OCI-LY7 (cell line): ENCODE data around the gene LRBA. TPM values are rescaled to one million over a fixed set of nuclear protein-coding genes. Genes with fewer than 3 reads are reported as not detected.

ENCODE experiments used
- BruUV-seq: library from RNA; stranded (reverse); fragments of 400-500 nt; replicated peaks from 2 replicates; lab custom pipeline; 2021; lab: Mats Ljungman, UMichigan
- CTCF ChIA-PET: fragments of 300-600 bp; sonication (Branson Sonifier 250); formaldehyde crosslinking; loops from one replicate; lab custom pipeline; 2022; ENCODE audit warnings: antibody characterized with exemption; ENCODE audit not compliant: unreplicated experiment; lab: Charles Lee
- POLR2A ChIA-PET: fragments of 300-600 bp; sonication (Branson Sonifier 250); formaldehyde crosslinking; loops from one replicate; lab custom pipeline; 2022; ENCODE audit warnings: antibody characterized with exemption; lab: Charles Lee
- DNase-seq: peaks from one replicate; pipeline ENCODE4 v3.0.0-alpha.2; 2015; ENCODE audit warnings: low spot score
- H2AFZ ChIP-seq: fragments of 200-600 bp; sonication (generic), shearing (Covaris generic); 2 replicates; pipeline ENCODE4 v1.6.1; 2014; ENCODE audit warnings: mild to moderate bottlenecking, antibody characterized with exemption, low read length, moderate library complexity
- H3K27ac ChIP-seq: fragments of 200-600 bp; sonication (generic); 2 replicates; pipeline ENCODE4 v1.5.1; 2014; ENCODE audit warnings: mixed run types, low read depth, mild to moderate bottlenecking, moderate library complexity, low read length, inconsistent platforms; ENCODE audit not compliant: poor library complexity, severe bottlenecking
- H3K36me3 ChIP-seq: fragments of 200-600 bp; sonication (generic); 2 replicates; pipeline ENCODE4 v1.6.1; 2014; ENCODE audit warnings: mild to moderate bottlenecking, antibody characterized with exemption, low read length, moderate library complexity, mixed read lengths; ENCODE audit not compliant: insufficient read depth
- H3K4me1 ChIP-seq: fragments of 200-600 bp; sonication (generic); 2 replicates; pipeline ENCODE4 v1.5.1; 2014; ENCODE audit warnings: mild to moderate bottlenecking, low read length; ENCODE audit not compliant: insufficient read depth, poor library complexity, severe bottlenecking
- H3K4me2 ChIP-seq: fragments of 200-600 bp; sonication (generic); 2 replicates; pipeline ENCODE4 v1.6.1; 2014; ENCODE audit warnings: mild to moderate bottlenecking, low read length
- H3K4me3 ChIP-seq: fragments of 200-600 bp; sonication (generic); 2 replicates; pipeline ENCODE4 v1.5.1; 2014; ENCODE audit warnings: mild to moderate bottlenecking, low read depth, low read length; ENCODE audit not compliant: poor library complexity, severe bottlenecking
- H3K79me2 ChIP-seq: fragments of 200-600 bp; sonication (generic); 2 replicates; pipeline ENCODE4 v1.6.1; 2016; ENCODE audit warnings: low read depth, mild to moderate bottlenecking, low read length, moderate library complexity, mixed read lengths; ENCODE audit not compliant: insufficient read depth
- H3K9me2 ChIP-seq: fragments of 200-600 bp; sonication (generic); 2 replicates; pipeline ENCODE4 v1.6.1; 2016; ENCODE audit warnings: mild to moderate bottlenecking, low read length, mixed read lengths; ENCODE audit not compliant: insufficient read depth
- H3K9me3 ChIP-seq: fragments of 200-600 bp; sonication (generic); 2 replicates; pipeline ENCODE4 v1.6.1; 2014; ENCODE audit warnings: mild to moderate bottlenecking, mixed run types, low read length, mixed read lengths
- H4K20me1 ChIP-seq: fragments of 200-600 bp; sonication (generic); 2 replicates; pipeline ENCODE4 v1.6.1; 2014; ENCODE audit warnings: mild to moderate bottlenecking, antibody characterized with exemption, low read length, moderate library complexity, mixed read lengths; ENCODE audit not compliant: insufficient read depth
- EZH2phosphoT487 ChIP-seq: fragments of 200-600 bp; sonication (generic); IDR thresholded peaks from 2 replicates; pipeline ENCODE4 v1.6.1; 2018; ENCODE audit warnings: low read depth, borderline replicate concordance, mild to moderate bottlenecking, mixed run types, antibody characterized with exemption, low read length, moderate library complexity, mixed read lengths
- intact Hi-C: fragments of 100-400 bp; cut with micrococcal nuclease; formaldehyde crosslinking; loops from one replicate; pipeline ENCODE4 v1.10.0; 2022; ENCODE audit not compliant: unreplicated experiment
- total RNA-seq, 2 experiments: library from RNA; depleted of rRNA in 1 of 2; stranded (reverse); fragments of >200 nt in 1 of 2; shearing (Covaris generic) in 1 of 2; gene quantifications; 2 replicates each; pipeline ENCODE4 v1.2.3, GENCODE V29; 2014 to 2022
- TF ChIP-seq, protein P1 (sequence below): fragments of 200-600 bp; sonication (generic); conservative IDR thresholded peaks from 2 replicates; pipeline ENCODE4 v1.5.1; 2014; ENCODE audit warnings: mild to moderate bottlenecking, antibody characterized with exemption, low read length, moderate library complexity, mixed read lengths

Gene LRBA
- total RNA-seq, 2 experiments from 2014 or later: 60.4 to 66.7 TPM

- no peak overlapping the region for H3K27ac ChIP-seq
- H2AFZ ChIP-seq: no peak overlapping the region
- no peaks in the 10 kb centered on the region for H4K20me1 ChIP-seq
- no peak for DNase-seq
- intact Hi-C loops: no loop called here
- no peaks in the 10 kb centered on the region for H3K79me2 ChIP-seq
- no peaks in the 10 kb centered on the region for H3K4me1 ChIP-seq
- CTCF ChIA-PET: no interaction called here
- no peak overlapping the region for H3K4me3 ChIP-seq
- TF ChIP-seq, protein P1, sequence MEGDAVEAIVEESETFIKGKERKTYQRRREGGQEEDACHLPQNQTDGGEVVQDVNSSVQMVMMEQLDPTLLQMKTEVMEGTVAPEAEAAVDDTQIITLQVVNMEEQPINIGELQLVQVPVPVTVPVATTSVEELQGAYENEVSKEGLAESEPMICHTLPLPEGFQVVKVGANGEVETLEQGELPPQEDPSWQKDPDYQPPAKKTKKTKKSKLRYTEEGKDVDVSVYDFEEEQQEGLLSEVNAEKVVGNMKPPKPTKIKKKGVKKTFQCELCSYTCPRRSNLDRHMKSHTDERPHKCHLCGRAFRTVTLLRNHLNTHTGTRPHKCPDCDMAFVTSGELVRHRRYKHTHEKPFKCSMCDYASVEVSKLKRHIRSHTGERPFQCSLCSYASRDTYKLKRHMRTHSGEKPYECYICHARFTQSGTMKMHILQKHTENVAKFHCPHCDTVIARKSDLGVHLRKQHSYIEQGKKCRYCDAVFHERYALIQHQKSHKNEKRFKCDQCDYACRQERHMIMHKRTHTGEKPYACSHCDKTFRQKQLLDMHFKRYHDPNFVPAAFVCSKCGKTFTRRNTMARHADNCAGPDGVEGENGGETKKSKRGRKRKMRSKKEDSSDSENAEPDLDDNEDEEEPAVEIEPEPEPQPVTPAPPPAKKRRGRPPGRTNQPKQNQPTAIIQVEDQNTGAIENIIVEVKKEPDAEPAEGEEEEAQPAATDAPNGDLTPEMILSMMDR: no peak
- TF ChIP-seq EZH2phosphoT487: no peak
- peaks cover 15% of the 10 kb centered on the region; the same call in 1 of the 2 replicates for H3K36me3 ChIP-seq
- no TSS peak for BruUV-seq
- H3K9me3 ChIP-seq: no peaks in the 10 kb centered on the region
- no peak overlapping the region for H3K4me2 ChIP-seq
- no peaks in the 10 kb centered on the region for H3K9me2 ChIP-seq
- POLR2A ChIA-PET: interaction anchor here (0.6 to 1.6 kb wide), 4 partner anchors 9 to 268 kb away, joined by 3 to 4 read pairs (median 4); no protein-coding TSS in a partner anchor
These were observed 423.2 kb downstream of the LRBA start for GRCh38 chr4:150591904-150592303.

GRCh38 chr4:150591406-150591805, 423.7 kb downstream of the LRBA start:
- CTCF ChIA-PET: no interaction called here
- no peak overlapping the region for H3K27ac ChIP-seq
- H3K36me3 ChIP-seq: peaks cover 15% of the 10 kb centered on the region; the same call in 1 of the 2 replicates
- H2AFZ ChIP-seq: no peak overlapping the region
- TF ChIP-seq, protein P1: no peak
- TF ChIP-seq EZH2phosphoT487: no peak
- H3K4me2 ChIP-seq: no peak overlapping the region
- intact Hi-C loops: no loop called here
- no TSS peak for BruUV-seq
- H3K9me3 ChIP-seq: no peaks in the 10 kb centered on the region
- H4K20me1 ChIP-seq: no peaks in the 10 kb centered on the region
- POLR2A ChIA-PET: interaction anchor here (0.6 to 1.6 kb wide), 3 partner anchors 9 to 12 kb away, joined by 3 to 4 read pairs (median 4); no protein-coding TSS in a partner anchor
- DNase-seq: no peak
- no peaks in the 10 kb centered on the region for H3K79me2 ChIP-seq
- H3K9me2 ChIP-seq: no peaks in the 10 kb centered on the region
- H3K4me3 ChIP-seq: no peak overlapping the region
- no peaks in the 10 kb centered on the region for H3K4me1 ChIP-seq

DNA sequence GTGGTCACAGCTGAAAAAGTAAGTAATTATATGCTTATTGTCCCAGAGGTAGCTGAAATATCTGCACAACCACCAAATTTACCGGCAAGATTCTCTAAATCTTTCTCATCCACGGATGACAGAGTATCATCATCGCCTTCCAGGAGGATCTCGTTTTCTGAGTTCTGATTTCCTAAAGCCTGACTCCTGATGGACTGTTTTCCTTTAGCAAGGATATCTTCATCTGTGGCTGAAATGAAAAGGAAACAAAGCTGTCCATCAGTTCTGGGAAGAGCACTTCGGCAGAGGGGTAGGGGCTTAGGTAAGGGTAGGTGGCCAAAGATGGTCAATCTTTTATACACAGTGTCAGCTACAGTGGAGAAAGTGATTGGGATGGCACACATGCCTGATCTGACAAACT, 424.5 kb downstream of the LRBA start:
- no TSS peak for BruUV-seq
- Histone ChIP-seq H3K9me2 (no peaks in the 10 kb centered on the region), H3K27ac (no peak overlapping the region), H3K4me3 (no peak overlapping the region), H3K4me2 (no peak overlapping the region), H3K9me3 (no peaks in the 10 kb centered on the region), H2AFZ (no peak overlapping the region), H3K4me1 (no peaks in the 10 kb centered on the region), H3K79me2 (no peaks in the 10 kb centered on the region), H4K20me1 (no peaks in the 10 kb centered on the region), H3K36me3 (peaks cover 15% of the 10 kb centered on the region; the same call in 1 of the 2 replicates)
- ChIA-PET CTCF (no interaction called here), POLR2A (interaction anchor here (1.6 kb wide), 1 partner anchor 10 kb away, joined by 4 read pairs; no protein-coding TSS in a partner anchor)
- TF ChIP-seq, protein P1: no peak
- TF ChIP-seq EZH2phosphoT487: no peak
- intact Hi-C loops: no loop called here
- no peak for DNase-seq
